Measurements from ENCODE around the gene MYH7.

DNA sequence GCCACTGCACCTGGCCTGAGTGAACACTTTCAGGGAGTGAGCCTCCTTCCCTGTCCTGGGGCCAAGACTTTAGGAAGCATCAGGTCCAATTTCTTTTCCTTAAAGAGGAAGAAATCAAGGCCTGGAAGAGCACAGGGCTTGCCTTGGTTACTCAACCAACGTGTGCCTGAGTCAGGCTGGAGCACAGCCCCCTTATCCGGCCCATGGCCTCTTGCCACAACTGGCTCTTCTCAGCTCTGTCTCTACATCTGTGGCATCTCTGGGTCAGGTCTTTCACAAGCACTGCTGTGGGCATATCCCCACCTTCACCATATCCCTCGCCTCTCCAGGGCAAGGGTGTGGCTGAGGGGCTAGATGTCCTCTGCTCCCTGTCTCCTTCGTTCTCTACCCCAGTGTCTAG is 34.2 kb downstream of the MYH7 start:
- TF ChIP-seq, protein P1, sequence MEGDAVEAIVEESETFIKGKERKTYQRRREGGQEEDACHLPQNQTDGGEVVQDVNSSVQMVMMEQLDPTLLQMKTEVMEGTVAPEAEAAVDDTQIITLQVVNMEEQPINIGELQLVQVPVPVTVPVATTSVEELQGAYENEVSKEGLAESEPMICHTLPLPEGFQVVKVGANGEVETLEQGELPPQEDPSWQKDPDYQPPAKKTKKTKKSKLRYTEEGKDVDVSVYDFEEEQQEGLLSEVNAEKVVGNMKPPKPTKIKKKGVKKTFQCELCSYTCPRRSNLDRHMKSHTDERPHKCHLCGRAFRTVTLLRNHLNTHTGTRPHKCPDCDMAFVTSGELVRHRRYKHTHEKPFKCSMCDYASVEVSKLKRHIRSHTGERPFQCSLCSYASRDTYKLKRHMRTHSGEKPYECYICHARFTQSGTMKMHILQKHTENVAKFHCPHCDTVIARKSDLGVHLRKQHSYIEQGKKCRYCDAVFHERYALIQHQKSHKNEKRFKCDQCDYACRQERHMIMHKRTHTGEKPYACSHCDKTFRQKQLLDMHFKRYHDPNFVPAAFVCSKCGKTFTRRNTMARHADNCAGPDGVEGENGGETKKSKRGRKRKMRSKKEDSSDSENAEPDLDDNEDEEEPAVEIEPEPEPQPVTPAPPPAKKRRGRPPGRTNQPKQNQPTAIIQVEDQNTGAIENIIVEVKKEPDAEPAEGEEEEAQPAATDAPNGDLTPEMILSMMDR (IDR thresholded peaks at IDR 0.05; ENCODE audit: low read depth, low read length) = no peak
- TF ChIP-seq POLR2A (IDR thresholded peaks at IDR 0.05; ENCODE audit: extremely low read depth, insufficient read length) = no peak

Measured in NB4 (cell line).